SK-N-SH (cell line): ENCODE measurements around the gene ZNF827. TPM values are rescaled to one million over a fixed set of nuclear protein-coding genes. Genes with fewer than 3 reads are reported as not detected.

Experiments
- CTCF ChIA-PET: fragments of 300-600, 350-600 bp; formaldehyde crosslinking; extraction: SDS; loops from one replicate; lab custom pipeline; 2021; lab: Yijun Ruan, JAX
- POLR2A ChIA-PET: fragments of 350-600 bp; sonication (Branson Sonifier 250); formaldehyde crosslinking; extraction: SDS; loops from one replicate; lab custom pipeline; 2020; ENCODE audit warnings: antibody characterized with exemption, inconsistent platforms; lab: Yijun Ruan, JAX
- DNase-seq: peaks from one replicate; pipeline ENCODE4 v3.0.0; 2012
- H2AFZ ChIP-seq: fragments of 200-600 bp; sonication (generic); 2 replicates; pipeline ENCODE4 v1.8.1; 2016; ENCODE audit warnings: antibody characterized with exemption, mild to moderate bottlenecking, low read depth
- H3F3A ChIP-seq: fragments of 200-600 bp; sonication (generic); replicated peaks from 2 replicates; pipeline ENCODE3; 2016; ENCODE audit warnings: antibody characterized with exemption, mild to moderate bottlenecking; ENCODE audit not compliant: insufficient read depth
- H3K27ac ChIP-seq, 2 experiments: fragments of 200-500 bp in 1 of 2; fragments of 200-600 bp in 1 of 2; sonication (Bioruptor generic) in 1 of 2; sonication (generic), shearing (Covaris generic) in 1 of 2; 2 replicates each; pipeline versions ENCODE4 v1.5.1 to v1.6.1; 2014 to 2016; ENCODE audit warnings: low read depth in 2 of 2, inconsistent platforms in 1 of 2, low read length in 1 of 2, mild to moderate bottlenecking in 1 of 2, mixed read lengths in 1 of 2
- H3K27me3 ChIP-seq: fragments of 200-600 bp; sonication (generic), shearing (Covaris generic); 2 replicates; pipeline ENCODE4 v1.6.1; 2016; ENCODE audit warnings: mixed run types; ENCODE audit not compliant: insufficient read depth
- H3K36me3 ChIP-seq, 2 experiments: fragments of 200-500 bp in 1 of 2; fragments of 200-600 bp in 1 of 2; sonication (Bioruptor generic) in 1 of 2; sonication (generic) in 1 of 2; replicated peaks in 1 of 2; 2 replicates each; pipeline versions ENCODE3 to v1.5.1; 2014 to 2016; ENCODE audit warnings: low read length in 1 of 2, mild to moderate bottlenecking in 1 of 2; ENCODE audit not compliant: insufficient read depth in 2 of 2, control insufficient read depth in 1 of 2
- H3K4me1 ChIP-seq, 2 experiments: fragments of 200-500 bp in 1 of 2; fragments of 200-600 bp in 1 of 2; sonication (Bioruptor generic) in 1 of 2; sonication (generic), shearing (Covaris generic) in 1 of 2; 2 replicates each; pipeline versions ENCODE4 v1.5.1 to v1.6.1; 2014 to 2016; ENCODE audit warnings: low read depth in 1 of 2, low read length in 1 of 2, mixed run types in 1 of 2; ENCODE audit not compliant: insufficient read depth in 2 of 2, control insufficient read depth in 1 of 2
- H3K4me2 ChIP-seq: fragments of 200-600 bp; sonication (generic), shearing (Covaris generic); 2 replicates; pipeline ENCODE4 v1.6.1; 2017; ENCODE audit warnings: mixed run types
- H3K4me3 ChIP-seq, 2 experiments: fragments of 200-500 bp in 1 of 2; fragments of 200-600 bp in 1 of 2; sonication (Bioruptor generic) in 1 of 2; sonication (generic), shearing (Covaris generic) in 1 of 2; 2 replicates each; pipeline versions ENCODE4 v1.5.1 to v1.8.1; 2014 to 2016; ENCODE audit warnings: low read depth in 2 of 2, inconsistent platforms in 1 of 2, low read length in 1 of 2, mild to moderate bottlenecking in 1 of 2, mixed read lengths in 1 of 2, moderate library complexity in 1 of 2
- H3K79me2 ChIP-seq: fragments of 200-600 bp; sonication (generic); 2 replicates; pipeline ENCODE4 v1.8.1; 2017; ENCODE audit warnings: mild to moderate bottlenecking; ENCODE audit not compliant: insufficient read depth
- H3K9ac ChIP-seq: fragments of 200-600 bp; sonication (generic); 2 replicates; pipeline ENCODE4 v1.6.1; 2017; ENCODE audit warnings: mixed run types
- H3K9me2 ChIP-seq: fragments of 200-600 bp; sonication (generic); 2 replicates; pipeline ENCODE4 v1.6.1; 2017; ENCODE audit warnings: mixed run types
- H3K9me3 ChIP-seq: fragments of 200-600 bp; sonication (generic); 2 replicates; pipeline ENCODE4 v1.6.1; 2017; ENCODE audit warnings: mixed run types, mild to moderate bottlenecking, moderate library complexity
- H4K20me1 ChIP-seq: fragments of 200-600 bp; sonication (generic); 2 replicates; pipeline ENCODE4 v1.6.1; 2017; ENCODE audit warnings: mild to moderate bottlenecking, mixed run types; ENCODE audit not compliant: insufficient read depth
- CTCF ChIP-seq: fragments of 200-600 bp; sonication (generic); IDR thresholded peaks from 2 replicates; pipeline ENCODE4 v1.6.1; 2017; ENCODE audit warnings: antibody characterized with exemption, mild to moderate bottlenecking, moderate library complexity
- ELF1 ChIP-seq: IDR thresholded peaks from 2 replicates; pipeline ENCODE4 v1.4.0; 2012
- EP300 ChIP-seq, 2 experiments: IDR thresholded peaks; 2 replicates each; pipeline versions ENCODE4 v1.4.0 to v1.6.1; 2012; ENCODE audit warnings: borderline replicate concordance in 1 of 2, low read depth in 1 of 2, low read length in 1 of 2
- FOSL2 ChIP-seq: IDR thresholded peaks from 2 replicates; pipeline ENCODE4 v1.4.0; 2012; ENCODE audit warnings: low read depth, mild to moderate bottlenecking, moderate library complexity, borderline replicate concordance
- FOXJ3 ChIP-seq: sonication (generic); formaldehyde crosslinking; IDR thresholded peaks from 2 replicates; pipeline ENCODE4 v1.5.1; 2020; ENCODE audit warnings: mild to moderate bottlenecking, missing genetic modification reagents
- FOXM1 ChIP-seq: IDR thresholded peaks from 2 replicates; pipeline ENCODE4 v1.4.0; 2012; ENCODE audit warnings: low read depth, mild to moderate bottlenecking
- GABPA ChIP-seq: IDR thresholded peaks from 2 replicates; pipeline ENCODE4 v1.4.0; 2012; ENCODE audit warnings: low read depth, mild to moderate bottlenecking
- GATA2 ChIP-seq: sonication (generic); formaldehyde crosslinking; IDR thresholded peaks from 2 replicates; pipeline ENCODE4 v1.5.0; 2020; ENCODE audit warnings: mild to moderate bottlenecking, missing genetic modification reagents
- IRF3 ChIP-seq: fragments of 150-350 bp; IDR thresholded peaks from 2 replicates; pipeline ENCODE4 v1.6.1; 2016; ENCODE audit warnings: mild to moderate bottlenecking, low read depth, low read length
- JUND ChIP-seq: IDR thresholded peaks from 2 replicates; pipeline ENCODE4 v1.4.0; 2012
- MAX ChIP-seq: IDR thresholded peaks from 2 replicates; pipeline ENCODE4 v1.4.0; 2012; ENCODE audit warnings: low read depth
- MEF2A ChIP-seq: IDR thresholded peaks from 2 replicates; pipeline ENCODE4 v1.4.0; 2012; ENCODE audit warnings: low read depth, borderline replicate concordance
- MXI1 ChIP-seq: IDR thresholded peaks from 2 replicates; pipeline ENCODE4 v1.6.1; 2012; ENCODE audit warnings: mild to moderate bottlenecking, low read depth, low read length, improper control_type of control experiment
- NFIC ChIP-seq: IDR thresholded peaks from 2 replicates; pipeline ENCODE4 v1.4.0; 2012; ENCODE audit warnings: borderline replicate concordance
- NRF1 ChIP-seq: IDR thresholded peaks from 2 replicates; pipeline ENCODE4 v1.6.1; 2012; ENCODE audit warnings: low read depth, mild to moderate bottlenecking, low read length
- POLR2AphosphoS5 ChIP-seq: IDR thresholded peaks from 2 replicates; pipeline ENCODE4 v1.6.1; 2012; ENCODE audit warnings: low read depth, low read length
- RAD21 ChIP-seq: IDR thresholded peaks from 2 replicates; pipeline ENCODE4 v1.6.1; 2012; ENCODE audit warnings: mild to moderate bottlenecking, low read length
- RCOR1 ChIP-seq: fragments of 150-350 bp; IDR thresholded peaks from 2 replicates; pipeline ENCODE4 v1.6.1; 2017; ENCODE audit warnings: antibody characterized with exemption, low read length
- RFX5 ChIP-seq: IDR thresholded peaks from 2 replicates; pipeline ENCODE4 v1.6.1; 2012; ENCODE audit warnings: mild to moderate bottlenecking, improper control_type of control experiment, low read length
- SMC3 ChIP-seq: IDR thresholded peaks from 2 replicates; pipeline ENCODE4 v1.6.1; 2012; ENCODE audit warnings: low read depth, low read length, improper control_type of control experiment
- TAF1 ChIP-seq: IDR thresholded peaks from 2 replicates; pipeline ENCODE4 v1.6.1; 2012; ENCODE audit warnings: low read depth, mild to moderate bottlenecking, low read length, moderate library complexity, borderline replicate concordance
- TCF12 ChIP-seq: IDR thresholded peaks from 2 replicates; pipeline ENCODE4 v1.4.0; 2012
- TEAD4 ChIP-seq: IDR thresholded peaks from 2 replicates; pipeline ENCODE4 v1.4.0; 2012; ENCODE audit warnings: mild to moderate bottlenecking, borderline replicate concordance; ENCODE audit not compliant: insufficient read depth
- USF1 ChIP-seq: IDR thresholded peaks from 2 replicates; pipeline ENCODE4 v1.4.0; 2012; ENCODE audit warnings: low read depth, borderline replicate concordance
- USF2 ChIP-seq: fragments of 150-350 bp; IDR thresholded peaks from 2 replicates; pipeline ENCODE4 v1.6.1; 2017; ENCODE audit warnings: antibody characterized with exemption, low read length, low read depth, borderline replicate concordance
- YY1 ChIP-seq: IDR thresholded peaks from 2 replicates; pipeline ENCODE4 v1.4.0; 2012; ENCODE audit warnings: low read depth, mild to moderate bottlenecking
- WGBS: methylation state at CpG from one replicate; pipeline ENCODE4 v1.1.6; 2017; ENCODE audit warnings: low lambda C conversion rate; 5-methylcytosine and 5-hydroxymethylcytosine counted together
- polyA plus RNA-seq, 3 experiments: library from polyadenylated mRNA; depleted of rRNA; stranded (reverse); fragments of >200 nt; gene quantifications; 2 replicates each; pipeline ENCODE4 v1.2.3, GENCODE V29; 2012

The ZNF827 gene
- 20.9 and 23.2 TPM in 2 replicates for polyA plus RNA-seq (2012; rRNA removed)
- 9.2 and 15.9 TPM in 2 replicates for polyA plus RNA-seq (2012; cell fraction: cytosol; rRNA removed)
- 93.0 and 172 TPM in 2 replicates for polyA plus RNA-seq (2012; cell fraction: nucleus; rRNA removed)

GRCh38 chr4:145938618-145939440, at the start of gene ZNF827:
TSS of gene ZNF827 (minus strand) at chr4:145938823. CDS start at chr4:145938407, 416 bp downstream.
- Histone ChIP-seq H3K4me1 (peaks cover 18 to 28% of the 10 kb centered on the region in 2 experiments), H4K20me1 (no peaks in the 10 kb centered on the region), H3K79me2 (peaks cover 42% of the 10 kb centered on the region), H3K27ac (peak within 1 kb of the TSS; percentile 82 to 97), H3F3A (peaks cover 14% of the 10 kb centered on the region), H3K4me3 (peak within 1 kb of the TSS; percentile 76 to 89), H3K9me3 (no peaks in the 10 kb centered on the region), H3K9me2 (no peaks in the 10 kb centered on the region), H3K27me3 (no peaks in the 10 kb centered on the region), H2AFZ (peak within 1 kb of the TSS; percentile 43), H3K4me2 (peak within 1 kb of the TSS; percentile 82), H3K9ac (peak within 1 kb of the TSS; percentile 99), H3K36me3 (no peaks in the 10 kb centered on the region)
- ChIA-PET POLR2A (interaction anchor here (0.7 to 0.9 kb wide), 3 partner anchors 8 to 299 kb away, joined by 3 to 4 read pairs (median 3); no protein-coding TSS in a partner anchor), CTCF (interaction anchor here (0.7 to 3.9 kb wide), 2 partner anchors 17 to 99 kb away, joined by 3 to 20 read pairs; no protein-coding TSS in a partner anchor)
- 3% methylated on average over 33 of the region's 34 CpGs for WGBS
- DNase-seq = peak; percentile 53
- no peak for TF ChIP-seq MEF2A
- no peak for TF ChIP-seq YY1
- peak; percentile 26; the same call in 1 of the 2 replicates for TF ChIP-seq FOXJ3
- no peak for TF ChIP-seq FOSL2
- no peak; a peak in 1 of 4 replicates for TF ChIP-seq EP300 (IDR thresholded peaks at IDR 0.05; ENCODE audit: borderline replicate concordance in 1 of 2, low read depth in 1 of 2, low read length in 1 of 2)
- no peak for TF ChIP-seq NFIC
- peak; percentile 57; the same call in 1 of the 2 replicates for TF ChIP-seq MXI1
- TF ChIP-seq MAX = peak; percentile 71; the same call in 1 of the 2 replicates
- no peak for TF ChIP-seq RAD21
- TF ChIP-seq FOXM1 = no peak
- no peak for TF ChIP-seq NRF1
- TF ChIP-seq RCOR1 = no peak
- peak; percentile 81 for TF ChIP-seq TAF1
- no peak for TF ChIP-seq ELF1
- TF ChIP-seq USF1 = 0 out of 2 replicates have a peak, but pooled peaks have one; percentile 13
- no peak; the same call in 1 of the 2 replicates for TF ChIP-seq SMC3
- no peak for TF ChIP-seq GATA2 (CRISPR knock-in tag)
- TF ChIP-seq CTCF = no peak
- TF ChIP-seq IRF3 = no peak
- TF ChIP-seq TCF12 = peak; percentile 19; the same call in 1 of the 2 replicates
- TF ChIP-seq USF2 = no peak
- TF ChIP-seq GABPA = no peak
- TF ChIP-seq JUND = no peak
- TF ChIP-seq POLR2AphosphoS5 = 0 out of 2 replicates have a peak, but pooled peaks have one; percentile 31
- no peak for TF ChIP-seq TEAD4
- no peak for TF ChIP-seq RFX5
